ENCODE measurements around the gene FRMPD1.

- TF ChIP-seq POLR2A (IDR thresholded peaks at IDR 0.05; ENCODE audit: low read depth, low read length) (no peak), POLR2AphosphoS5 (IDR thresholded peaks at IDR 0.05; ENCODE audit: low read depth, low read length) (no peak), TAF1 (IDR thresholded peaks at IDR 0.05; ENCODE audit: borderline replicate concordance, low read depth, low read length) (no peak)
These were observed 49.4 kb downstream of the FRMPD1 start for GRCh38 chr9:37700131-37700530.

Measured in GM12892 (cell line).